HepG2 (cell line): ENCODE results near the gene SPAG7. TPM values are rescaled to one million over a fixed set of nuclear protein-coding genes. Genes with fewer than 3 reads are reported as not detected.

Experiments used
- BATF2 ChIP-seq: sonication (generic); formaldehyde crosslinking; IDR thresholded peaks from 2 replicates; pipeline ENCODE4 v1.8.0; 2022; ENCODE audit warnings: mild to moderate bottlenecking, missing genetic modification reagents, moderate library complexity
- CENPT ChIP-seq: sonication (generic); formaldehyde crosslinking; IDR thresholded peaks from 2 replicates; pipeline ENCODE4 v1.8.0; 2022; ENCODE audit warnings: low read depth, mild to moderate bottlenecking, moderate library complexity, missing genetic modification reagents
- CREB1 ChIP-seq, 2 experiments: fragments of 450-650 bp in 1 of 2; IDR thresholded peaks; 2 replicates each; pipeline ENCODE4 v1.6.1; 2016 to 2017; ENCODE audit warnings: control low read depth in 1 of 2, mild to moderate bottlenecking in 1 of 2, missing compliant biosample characterization in 1 of 2, missing genetic modification characterization in 1 of 2
- DNMT3B ChIP-seq: conservative IDR thresholded peaks from 2 replicates; pipeline ENCODE4 v1.6.1; 2016; ENCODE audit warnings: missing biosample characterization, control low read depth
- ELF4 ChIP-seq: sonication (generic); formaldehyde crosslinking; IDR thresholded peaks from 2 replicates; pipeline ENCODE4 v1.5.0; 2020; ENCODE audit warnings: missing genetic modification reagents, mild to moderate bottlenecking, moderate library complexity, borderline replicate concordance
- ELK4 ChIP-seq: sonication (generic); formaldehyde crosslinking; IDR thresholded peaks from 2 replicates; pipeline ENCODE4 v1.9.0; 2021; ENCODE audit warnings: missing genetic modification reagents, borderline replicate concordance
- HNF4A ChIP-seq: sonication (generic); formaldehyde crosslinking; IDR thresholded peaks from 2 replicates; pipeline ENCODE4 v1.4.0; 2020; ENCODE audit warnings: missing genetic modification reagents
- LCORL ChIP-seq, 2 experiments: fragments of 450-650 bp in 1 of 2; sonication (generic) in 1 of 2; formaldehyde crosslinking in 1 of 2; IDR thresholded peaks; 2 replicates each; pipeline versions ENCODE4 v1.5.0 to v1.6.1; 2017 to 2020; ENCODE audit warnings: antibody characterized with exemption in 1 of 2, missing genetic modification reagents in 1 of 2
- NFE2L1 ChIP-seq: sonication (generic); formaldehyde crosslinking; IDR thresholded peaks from 2 replicates; pipeline ENCODE4 v1.4.0; 2020; ENCODE audit warnings: missing genetic modification reagents, mild to moderate bottlenecking, borderline replicate concordance
- SYNCRIP ChIP-seq: fragments of 200-400 bp; formaldehyde crosslinking; IDR thresholded peaks from 2 replicates; pipeline ENCODE4 v1.6.1; 2018; ENCODE audit warnings: mild to moderate bottlenecking, low read depth, low read length; ENCODE audit not compliant: insufficient read depth
- TBX2 ChIP-seq: sonication (generic); formaldehyde crosslinking; IDR thresholded peaks from 2 replicates; pipeline ENCODE4 v1.5.0; 2020; ENCODE audit warnings: missing genetic modification reagents, mild to moderate bottlenecking, borderline replicate concordance
- TGIF2 ChIP-seq: IDR thresholded peaks from 2 replicates; pipeline ENCODE4 v1.6.1; 2016; ENCODE audit warnings: control low read depth, missing compliant biosample characterization
- U2AF1 ChIP-seq: fragments of 200-400 bp; formaldehyde crosslinking; optimal IDR thresholded peaks from 2 replicates; pipeline ENCODE3; 2017; ENCODE audit warnings: mild to moderate bottlenecking, low read depth, low read length
- ZNF292 ChIP-seq: sonication (generic); formaldehyde crosslinking; IDR thresholded peaks from 2 replicates; pipeline ENCODE4 v1.8.1; 2022; ENCODE audit warnings: mild to moderate bottlenecking, low read depth, missing genetic modification reagents, borderline replicate concordance
- ZNF335 ChIP-seq: sonication (generic); formaldehyde crosslinking; IDR thresholded peaks from 2 replicates; pipeline ENCODE4 v1.4.0; 2020; ENCODE audit warnings: missing genetic modification reagents
- ZNF468 ChIP-seq: sonication (generic); formaldehyde crosslinking; IDR thresholded peaks from 2 replicates; pipeline ENCODE4 v1.8.0; 2022; ENCODE audit warnings: mild to moderate bottlenecking, moderate library complexity, missing genetic modification reagents
- ZNF580 ChIP-seq: IDR thresholded peaks from 2 replicates; pipeline ENCODE4 v1.6.1; 2016; ENCODE audit warnings: low read depth, borderline replicate concordance
- ZNF609 ChIP-seq: sonication (generic); formaldehyde crosslinking; IDR thresholded peaks from 2 replicates; pipeline ENCODE4 v1.4.0; 2020; ENCODE audit warnings: mild to moderate bottlenecking, missing genetic modification reagents, borderline replicate concordance
- ZNF619 ChIP-seq: sonication (generic); formaldehyde crosslinking; IDR thresholded peaks from 2 replicates; pipeline ENCODE4 v1.4.0; 2020; ENCODE audit warnings: mild to moderate bottlenecking, missing genetic modification reagents
- ZNF678 ChIP-seq: sonication (generic); formaldehyde crosslinking; IDR thresholded peaks from 2 replicates; pipeline ENCODE4 v1.4.0; 2020; ENCODE audit warnings: mild to moderate bottlenecking, missing genetic modification reagents
- polyA plus RNA-seq, 8 experiments: library from polyadenylated mRNA; depleted of rRNA in 3 of 8; stranded (reverse) in 7 of 8; unstranded in 1 of 8; fragments of >200 nt; fragmentation: Illumina TruSeq in 4 of 8; extraction: Trizol in 4 of 8; gene quantifications; 2 replicates each; pipeline versions ENCODE4 v1.2.1 to v1.2.3, GENCODE V29; 2011 to 2016; ENCODE audit warnings: low read depth in 4 of 8, missing spikeins in 1 of 8, mixed read lengths in 1 of 8; ENCODE audit not compliant: insufficient read depth in 1 of 8
- total RNA-seq, 5 experiments: library from RNA; depleted of rRNA; stranded (reverse); fragments of >200 nt; fragmentation: Illumina TruSeq; extraction: Trizol; gene quantifications; 2 replicates each; pipeline ENCODE4 v1.2.3, GENCODE V29; 2016; ENCODE audit warnings: low read depth in 1 of 5

Gene SPAG7
- total and polyA plus RNA-seq, 2 of the 13 experiments (the other 11 are each of a cell fraction or from before 2014, with no cell fraction given) = 51.0 to 59.0 TPM

- TF ChIP-seq ZNF609 (CRISPR knock-in tag) = no peak
- TF ChIP-seq ELF4 (CRISPR knock-in tag) = no peak
- 0 out of 2 replicates have a peak, but pooled peaks have one; percentile 51 for TF ChIP-seq HNF4A (CRISPR knock-in tag)
- TF ChIP-seq ZNF292 (CRISPR knock-in tag) = peak; percentile 54; the same call in 1 of the 2 replicates
- no peak for TF ChIP-seq BATF2 (CRISPR knock-in tag)
- TF ChIP-seq NFE2L1 = no peak
- TF ChIP-seq ZNF468 = no peak
- 0 out of 2 replicates have a peak, but pooled peaks have one; percentile 41 for TF ChIP-seq ZNF580 (CRISPR knock-in tag)
- TF ChIP-seq U2AF1 = no peak
- TF ChIP-seq DNMT3B = no peak
- TF ChIP-seq ZNF335 (CRISPR knock-in tag) = no peak
- TF ChIP-seq SYNCRIP = no peak
- TF ChIP-seq ELK4 (CRISPR knock-in tag) = no peak
- no peak for TF ChIP-seq CENPT (CRISPR knock-in tag)
- no peak for TF ChIP-seq ZNF619 (CRISPR knock-in tag)
- no peak for TF ChIP-seq CREB1 (IDR thresholded peaks at IDR 0.05)
- peak; percentile 48 for TF ChIP-seq CREB1 (CRISPR knock-in tag; IDR thresholded peaks at IDR 0.05)
- TF ChIP-seq ZNF678 (CRISPR knock-in tag) = no peak
- no peak for TF ChIP-seq TBX2
- no peak for TF ChIP-seq LCORL (IDR thresholded peaks at IDR 0.05)
- TF ChIP-seq LCORL (CRISPR knock-in tag; IDR thresholded peaks at IDR 0.05) = peak; percentile 66; the same call in 1 of the 2 replicates
- TF ChIP-seq TGIF2 (CRISPR knock-in tag) = no peak
Observed at GRCh38 chr17:4920351-4921048, 47.1 kb downstream of the SPAG7 start (continued).
